SK-N-MC (cell line): ENCODE results near the gene FLNA.
"Not testable (repeated sequence)": the region's sequence is repeated elsewhere in the genome, so short reads cannot be mapped to it uniquely, and the experiment has no call there.

Source experiments
- DNase-seq: peaks from one replicate; pipeline ENCODE4 v3.0.0-alpha.2; 2011; ENCODE audit warnings: low read depth, low spot score
- H3K27ac ChIP-seq: fragments of 200-600 bp; sonication (generic); 2 replicates; pipeline ENCODE4 v1.5.1; 2016; ENCODE audit warnings: mixed run types
- H3K36me3 ChIP-seq: fragments of 200-600 bp; sonication (generic); 2 replicates; pipeline ENCODE4 v1.6.1; 2017; ENCODE audit warnings: antibody characterized with exemption, low read length, mixed read lengths; ENCODE audit not compliant: insufficient read depth
- H3K4me3 ChIP-seq: fragments of 200-600 bp; sonication (generic); 2 replicates; pipeline ENCODE4 v1.5.1; 2016
- H3K9ac ChIP-seq: fragments of 200-600 bp; sonication (generic); 2 replicates; pipeline ENCODE4 v1.8.0; 2017; ENCODE audit warnings: mixed run types, mixed read lengths; ENCODE audit not compliant: insufficient read length
- H3K9me3 ChIP-seq: fragments of 200-600 bp; sonication (generic); 2 replicates; pipeline ENCODE4 v1.6.1; 2017; ENCODE audit warnings: low read depth, mild to moderate bottlenecking, antibody characterized with exemption, low read length, moderate library complexity, mixed read lengths
- EZH2 ChIP-seq: fragments of 200-600 bp; sonication (generic); IDR thresholded peaks from one replicate; pipeline ENCODE4 v1.6.1; 2017; ENCODE audit warnings: antibody characterized with exemption
- FOXP2 ChIP-seq: optimal IDR thresholded peaks from 2 replicates; pipeline ENCODE3; 2011; ENCODE audit warnings: mild to moderate bottlenecking, moderate library complexity; ENCODE audit not compliant: insufficient read depth; ENCODE audit errors: extremely low read length, control extremely low read depth
- POLR2AphosphoS5 ChIP-seq: IDR thresholded peaks from 2 replicates; pipeline ENCODE4 v1.6.1; 2012; ENCODE audit warnings: mild to moderate bottlenecking, low read depth, low read length, borderline replicate concordance

Gene FLNA

DNA sequence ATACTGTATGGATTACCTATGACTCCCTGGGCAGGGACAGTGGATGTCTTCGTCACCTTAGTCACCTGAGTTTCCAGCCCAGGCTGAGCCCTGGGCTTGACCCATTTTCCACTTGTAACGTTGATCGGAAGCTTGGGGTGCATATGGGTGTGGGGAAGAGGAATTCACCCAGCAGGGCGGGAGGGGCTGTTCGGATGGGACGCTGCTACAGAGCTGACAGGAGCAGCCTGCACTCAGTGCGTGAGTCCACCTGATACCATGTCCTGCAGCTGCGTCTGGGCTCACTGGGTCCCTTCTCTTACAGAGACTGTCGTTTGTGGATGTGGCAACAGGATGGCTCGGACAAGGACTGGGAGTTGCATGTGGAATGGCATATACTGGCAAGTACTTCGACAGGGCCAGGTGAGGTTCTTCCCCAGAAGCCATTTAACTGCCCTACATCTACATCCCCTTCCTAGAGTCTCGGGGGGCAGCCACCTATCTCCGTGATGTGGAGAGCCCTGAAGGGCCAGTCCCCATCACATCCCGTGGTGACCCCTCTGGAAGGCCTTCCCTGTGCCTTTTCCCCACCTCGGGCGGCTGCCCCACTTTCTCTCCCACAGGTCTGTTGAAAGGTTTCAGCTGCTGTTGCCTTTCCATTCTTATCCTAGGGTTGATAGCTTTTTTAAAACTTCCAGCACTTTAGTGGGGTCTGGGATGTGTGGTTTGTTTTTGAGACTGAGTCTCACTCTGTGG, 65.2 kb downstream of the FLNA start:
- H3K27ac ChIP-seq = no peak overlapping the region
- TF ChIP-seq FOXP2 (no peak), EZH2 (no peak), POLR2AphosphoS5 (no peak)

GRCh38 chrX:154308108-154308946, 66.1 kb downstream of the FLNA start:
- Histone ChIP-seq H3K4me3 (no peak overlapping the region), H3K27ac (no peak overlapping the region), H3K9me3 (no peaks in the 10 kb centered on the region), H3K9ac (no peak overlapping the region), H3K36me3 (no peaks in the 10 kb centered on the region)
- TF ChIP-seq FOXP2 (no peak), EZH2 (no peak), POLR2AphosphoS5 (no peak)
- DNase-seq = no peak

More for the DNA sequence above, 65.2 kb downstream of the FLNA start:
- Histone ChIP-seq H3K4me3 (no peak overlapping the region), H3K9me3 (no peaks in the 10 kb centered on the region), H3K36me3 (no peaks in the 10 kb centered on the region), H3K9ac (no peak overlapping the region)
- DNase-seq = no peak

DNA sequence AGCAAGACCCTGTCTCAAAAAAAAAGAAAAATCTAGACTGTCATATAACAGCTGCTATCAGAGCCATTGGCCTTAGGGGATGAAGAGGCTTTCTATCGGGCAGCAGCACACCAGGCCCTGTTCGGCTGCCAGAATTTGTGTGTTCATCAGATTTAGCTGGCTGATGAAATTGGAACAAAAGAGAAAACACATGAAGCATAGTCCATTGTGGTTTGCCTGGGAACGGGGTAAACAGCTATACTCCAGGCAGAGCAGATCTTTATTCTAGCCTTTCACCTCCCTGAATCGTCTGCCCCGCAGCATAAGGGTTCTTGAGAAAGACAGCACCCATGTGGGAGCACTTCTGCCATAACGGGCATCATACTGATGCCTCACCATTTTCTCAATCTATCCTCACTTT, 67.2 kb downstream of the FLNA start:
- Histone ChIP-seq H3K9ac (no peak overlapping the region), H3K4me3 (no peak overlapping the region), H3K27ac (no peak overlapping the region), H3K9me3 (no peaks in the 10 kb centered on the region), H3K36me3 (no peaks in the 10 kb centered on the region)
- no peak for TF ChIP-seq FOXP2
- no peak for TF ChIP-seq POLR2AphosphoS5
- TF ChIP-seq EZH2 = no peak
- DNase-seq = no peak

DNA sequence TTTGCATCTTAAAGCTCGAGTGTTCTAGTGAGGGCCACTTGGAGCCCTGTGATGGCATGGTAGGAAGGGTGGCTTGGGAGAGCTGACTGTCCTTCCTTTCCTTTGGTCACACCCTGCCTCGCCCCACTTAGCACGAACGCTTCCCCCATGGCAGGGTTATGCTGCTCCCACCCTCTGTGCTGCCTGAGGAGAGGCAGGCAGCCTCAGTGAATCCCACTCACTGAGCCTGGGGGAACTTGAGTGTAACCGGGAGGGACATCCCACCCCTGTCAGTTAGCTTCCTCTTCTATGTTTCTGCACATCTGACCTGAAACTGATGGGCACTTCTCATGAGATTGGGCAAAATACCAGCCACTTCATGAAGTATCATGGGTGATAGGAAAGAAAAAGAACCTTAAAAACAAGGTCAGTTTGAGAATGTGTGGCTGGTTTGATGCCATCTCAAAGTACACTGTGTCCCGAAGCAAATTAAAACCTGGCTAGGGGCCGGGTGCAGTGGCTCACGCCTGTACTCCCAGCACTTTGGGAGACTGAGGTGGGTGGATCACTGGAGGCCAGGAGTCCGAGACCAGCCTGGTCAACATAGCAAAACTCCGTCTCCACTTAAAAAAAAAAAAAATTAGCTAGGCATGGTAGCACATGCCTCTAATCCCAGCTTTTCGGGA, 68.8 kb downstream of the FLNA start:
- TF ChIP-seq EZH2 = no peak
- TF ChIP-seq FOXP2 = no peak
- TF ChIP-seq POLR2AphosphoS5 = no peak
- Histone ChIP-seq H3K4me3 (no peak overlapping the region), H3K36me3 (no peaks in the 10 kb centered on the region), H3K9ac (no peak overlapping the region), H3K27ac (no peak overlapping the region), H3K9me3 (no peaks in the 10 kb centered on the region)
- no peak for DNase-seq

DNA sequence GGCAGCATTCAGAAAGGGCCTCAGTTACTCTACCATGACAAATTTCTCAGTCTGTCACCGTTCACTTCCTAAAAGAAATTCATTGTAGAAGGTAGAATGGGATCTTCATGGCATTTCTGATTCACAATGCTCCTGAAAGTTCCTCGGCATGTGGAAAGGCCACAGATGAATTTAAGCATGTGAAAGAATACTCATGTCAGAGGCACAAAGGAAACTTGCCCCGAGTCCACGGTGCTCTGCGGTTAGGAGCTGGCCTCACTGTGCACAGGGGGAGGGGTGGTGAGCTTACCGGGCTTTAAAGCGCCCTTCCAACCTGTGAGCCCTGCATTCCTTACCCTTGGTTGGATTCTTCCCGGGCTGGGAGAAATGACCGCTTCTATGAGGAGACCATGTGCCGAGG, 69.6 kb downstream of the FLNA start:
- H3K9me3 ChIP-seq = no peaks in the 10 kb centered on the region
- TF ChIP-seq FOXP2 (no peak), POLR2AphosphoS5 (no peak), EZH2 (no peak)

GRCh38 chrX:154303476-154303875, 71.0 kb downstream of the FLNA start:
- H3K9me3 ChIP-seq = no peaks in the 10 kb centered on the region
- H3K27ac ChIP-seq = no peak overlapping the region
- no peak overlapping the region for H3K9ac ChIP-seq
- DNase-seq = no peak
- no peak overlapping the region for H3K4me3 ChIP-seq
- no peaks in the 10 kb centered on the region for H3K36me3 ChIP-seq
- TF ChIP-seq POLR2AphosphoS5 = no peak
- TF ChIP-seq EZH2 = no peak
- TF ChIP-seq FOXP2 = no peak

More for the DNA sequence above, 69.6 kb downstream of the FLNA start:
- no peak overlapping the region for H3K27ac ChIP-seq
- no peaks in the 10 kb centered on the region for H3K36me3 ChIP-seq
- no peak overlapping the region for H3K4me3 ChIP-seq
- no peak overlapping the region for H3K9ac ChIP-seq
- no peak for DNase-seq

DNA sequence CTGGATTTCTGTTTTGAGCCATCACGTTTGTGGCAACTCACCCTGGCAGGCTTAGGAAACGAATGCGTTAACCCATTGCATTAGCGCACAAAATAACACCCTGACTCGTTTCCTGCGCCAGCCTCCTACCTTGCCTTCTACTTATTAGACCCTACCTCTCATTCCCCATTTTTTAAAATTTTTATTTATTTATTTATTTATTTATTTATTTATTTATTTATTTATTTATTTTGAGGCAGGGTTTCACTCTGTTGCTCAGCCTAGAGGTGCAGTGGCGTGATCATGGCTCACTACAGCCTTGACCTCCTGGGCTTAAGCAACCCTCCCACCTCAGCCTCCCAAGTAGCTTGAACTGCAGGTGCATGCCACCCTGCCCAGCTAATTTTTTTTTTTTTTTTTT, 71.4 kb downstream of the FLNA start:
- H3K9me3 ChIP-seq, H3K9ac ChIP-seq, DNase-seq, H3K36me3 ChIP-seq, H3K4me3 ChIP-seq, H3K27ac ChIP-seq: not testable (repeated sequence)

DNA sequence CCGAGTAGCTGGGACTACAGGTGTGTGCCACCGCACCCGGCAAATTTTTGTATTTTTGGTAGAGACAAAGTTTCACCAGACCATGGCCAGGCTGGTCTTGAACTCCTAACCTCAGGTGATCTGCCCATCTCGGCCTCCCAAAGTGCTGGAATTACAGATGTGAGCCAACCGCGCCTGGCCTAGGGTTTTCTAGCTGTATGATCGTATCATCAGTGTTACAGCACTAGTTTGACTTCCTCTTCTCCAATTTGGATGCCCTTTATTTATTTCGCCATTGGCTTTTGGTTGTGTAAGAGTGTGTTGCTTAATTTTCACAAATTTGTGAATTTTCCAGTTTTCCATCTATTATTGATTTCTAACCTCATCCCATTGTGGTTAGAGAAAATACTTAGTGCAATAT, 73.6 kb downstream of the FLNA start:
- Histone ChIP-seq H3K36me3 (no peaks in the 10 kb centered on the region), H3K27ac (no peak overlapping the region), H3K4me3 (no peak overlapping the region), H3K9ac (no peak overlapping the region), H3K9me3 (no peaks in the 10 kb centered on the region)
- TF ChIP-seq POLR2AphosphoS5 (no peak), EZH2 (no peak), FOXP2 (no peak)
- DNase-seq = no peak
